ENCODE measurements around the gene DOCK1.
"Not testable (repeated sequence)": the region's sequence is repeated elsewhere in the genome, so short reads cannot be mapped to it uniquely, and the experiment has no call there.

DOCK1 gene

DNA sequence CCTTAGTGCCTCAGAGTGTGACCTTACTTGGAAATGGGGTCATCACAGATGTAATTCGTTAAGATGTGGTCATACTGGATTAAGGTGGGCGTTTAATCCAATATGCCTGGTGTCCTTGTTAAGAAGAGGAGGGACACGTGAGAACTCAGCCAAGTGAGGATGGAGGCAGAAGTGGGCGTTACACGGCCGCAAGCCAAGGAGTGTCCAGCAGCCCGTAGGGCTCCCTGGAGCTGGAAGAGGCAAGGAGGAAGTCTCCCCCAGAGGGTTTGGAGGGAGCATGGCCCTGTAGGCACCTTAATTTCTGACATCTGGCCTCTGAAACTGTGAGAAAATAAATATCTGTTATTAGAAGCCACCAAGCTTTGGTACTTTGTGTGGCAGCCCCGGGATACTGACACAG is 21.3 kb downstream of the DOCK1 start:
- DNase-seq (ENCODE audit: low read depth) = no peak

DNA sequence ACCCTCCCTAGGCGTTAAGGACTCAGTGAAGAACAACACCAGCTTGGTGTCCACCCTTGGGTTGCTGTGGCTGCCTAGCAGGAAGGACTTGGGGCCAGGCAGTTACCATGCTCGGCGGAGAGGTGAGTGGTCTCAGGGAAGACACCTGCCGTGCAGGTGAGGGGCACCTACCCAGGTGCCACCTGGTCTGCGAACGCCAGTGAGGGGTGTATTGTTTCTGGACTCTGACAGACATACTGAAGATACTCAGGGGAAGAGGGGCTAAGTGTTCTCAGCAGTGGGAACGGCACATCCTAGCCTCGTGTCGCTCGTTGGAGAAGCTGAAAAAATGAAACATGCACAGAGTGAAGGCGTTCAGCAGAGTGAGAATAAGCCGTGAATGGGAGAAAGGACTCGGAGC is 22.6 kb downstream of the DOCK1 start:
- DNase-seq (ENCODE audit: low read depth) = no peak

DNA sequence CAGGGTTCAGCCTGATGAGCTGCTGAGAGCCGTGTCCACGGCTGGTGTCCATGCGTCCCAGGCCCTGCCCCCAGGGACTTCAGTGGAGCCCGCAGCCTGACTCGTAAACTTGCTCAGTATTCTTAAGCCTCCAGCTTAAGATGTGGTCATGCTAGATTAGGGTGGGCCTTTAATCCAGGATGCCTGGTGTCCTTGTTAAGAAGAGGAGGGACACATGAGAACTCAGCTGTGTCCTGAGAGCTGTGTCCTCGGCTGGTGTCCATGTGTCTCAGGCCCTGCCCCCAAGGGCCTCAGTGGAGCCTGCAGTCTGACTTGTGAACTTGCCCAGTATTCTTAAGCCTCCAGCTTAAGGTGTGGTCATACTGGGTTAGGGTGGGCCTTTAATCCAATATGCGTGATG is 23.0 kb downstream of the DOCK1 start:
- DNase-seq (ENCODE audit: low read depth) = no peak

GRCh38 chr10:126929391-126929790 is 24.2 kb downstream of the DOCK1 start:
- no peak for DNase-seq (ENCODE audit: low read depth)

DNA sequence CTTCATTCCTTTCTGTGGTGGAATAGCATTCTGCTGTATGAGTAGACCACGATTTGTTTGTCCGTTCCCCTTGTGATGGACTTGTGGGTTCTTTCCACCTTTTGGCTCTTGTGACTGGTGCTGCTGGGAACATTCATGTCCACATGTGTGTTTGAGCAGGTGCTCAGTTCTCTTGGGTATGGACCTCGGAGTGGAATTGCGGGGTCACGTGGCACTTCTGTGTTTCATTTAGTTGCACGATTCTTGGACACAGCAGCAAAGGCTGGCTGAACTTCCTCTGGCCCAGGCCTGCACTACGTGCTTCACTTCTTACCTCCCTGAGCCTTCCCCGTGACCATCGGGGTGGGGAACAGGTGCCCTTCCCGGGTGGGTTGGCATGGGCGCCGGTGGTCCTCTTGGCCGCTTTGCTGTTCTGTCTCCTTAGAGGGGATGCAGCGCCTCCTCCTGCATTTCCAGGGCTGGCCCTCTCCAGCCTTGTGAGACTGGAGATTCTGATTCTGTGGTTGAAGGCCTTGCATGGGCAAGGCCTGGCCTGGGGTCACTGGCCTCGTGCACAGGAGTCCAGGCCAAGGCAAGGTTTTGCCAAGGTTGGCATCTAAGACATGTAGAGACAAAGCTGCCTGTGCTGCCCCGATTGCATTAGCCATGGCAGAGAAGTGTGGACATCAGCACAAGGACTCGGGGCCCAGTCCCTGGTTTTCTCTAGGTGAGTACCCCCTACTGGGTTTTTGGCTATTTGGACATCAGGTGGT is 25.1 kb downstream of the DOCK1 start:
- no peak for DNase-seq (ENCODE audit: low read depth)

DNA sequence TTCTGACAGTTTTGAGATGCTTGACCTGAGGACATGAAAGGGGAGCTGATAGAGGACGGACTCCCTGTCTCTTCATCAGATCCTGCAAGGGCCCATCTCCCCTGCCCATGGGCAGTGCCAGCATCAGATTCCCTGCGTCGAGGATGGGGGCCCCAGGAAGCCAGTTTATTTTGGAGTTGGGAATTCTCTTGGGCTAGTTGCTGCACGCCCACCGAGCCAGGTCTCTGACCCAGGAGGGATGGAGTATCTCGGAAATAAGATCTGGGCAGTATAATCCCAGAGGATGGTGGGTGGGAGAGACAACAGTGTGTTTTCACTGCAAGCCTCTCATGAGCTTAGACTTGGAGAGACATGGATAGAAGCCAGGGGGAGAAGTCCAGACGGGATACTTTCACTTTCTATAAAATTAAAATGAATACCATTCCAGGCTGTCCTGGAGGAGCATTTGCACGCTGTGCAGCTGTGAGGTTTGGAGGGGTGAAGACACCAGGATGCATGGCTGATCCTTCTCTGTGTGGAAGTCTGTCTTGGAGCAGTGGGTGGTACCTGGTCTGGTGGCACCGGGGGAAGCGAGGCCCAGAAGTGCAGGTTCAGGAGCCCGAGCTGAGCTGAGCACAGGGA is 25.8 kb downstream of the DOCK1 start:
- no peak for DNase-seq (ENCODE audit: low read depth)

GRCh38 chr10:126931544-126931943 is 26.3 kb downstream of the DOCK1 start:
- DNase-seq (ENCODE audit: low read depth) = no peak

GRCh38 chr10:126932516-126932915 is 27.3 kb downstream of the DOCK1 start:
- no peak for DNase-seq (ENCODE audit: low read depth)

DNA sequence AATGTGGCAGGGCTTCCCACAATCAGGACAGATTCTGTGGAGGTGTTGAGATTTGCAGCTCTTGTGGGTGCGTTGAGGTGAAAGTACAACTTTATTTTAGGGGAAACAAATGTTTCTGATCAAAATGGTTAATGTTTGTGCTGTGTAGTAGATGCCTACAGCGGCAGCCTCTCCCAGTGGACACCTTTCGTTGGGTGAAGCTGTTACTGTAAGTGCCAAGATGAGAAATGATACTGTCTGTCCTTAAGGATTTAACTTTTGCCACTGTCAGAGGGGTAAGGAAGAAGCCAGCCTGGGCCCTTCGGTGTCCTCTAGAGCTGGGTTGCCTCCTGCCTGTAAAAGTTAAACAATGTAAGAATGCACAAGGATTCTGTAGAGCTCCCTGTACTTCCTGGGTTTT is 27.9 kb downstream of the DOCK1 start:
- no peak for DNase-seq (ENCODE audit: low read depth)

- DNase-seq (ENCODE audit: low read depth) = no peak
These were observed 30.2 kb downstream of the DOCK1 start for GRCh38 chr10:126935263-126935946.

- DNase-seq (ENCODE audit: low read depth) = no peak
These were observed 31.8 kb downstream of the DOCK1 start for GRCh38 chr10:126937026-126937425.

DNA sequence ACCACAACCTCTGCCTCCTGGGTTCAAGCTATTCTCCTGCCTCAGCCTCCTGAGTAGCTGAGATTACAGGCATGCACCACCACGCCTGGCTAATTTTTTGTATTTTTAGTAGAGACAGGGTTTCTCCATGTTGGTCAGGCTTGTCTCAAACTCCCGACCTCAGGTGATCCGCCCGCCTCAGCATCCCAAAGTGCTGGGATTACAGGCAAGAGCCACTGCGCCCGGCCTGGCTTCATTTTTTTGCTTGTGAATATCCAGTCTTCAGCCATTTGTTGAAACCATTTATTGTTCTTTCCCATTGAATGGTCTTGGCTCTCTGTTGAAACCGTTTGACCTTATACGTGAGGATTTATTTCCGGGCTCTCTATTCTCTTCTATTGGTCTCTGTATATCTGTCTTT is 32.9 kb downstream of the DOCK1 start:
- not testable (repeated sequence) for DNase-seq (ENCODE audit: low read depth)

DNA sequence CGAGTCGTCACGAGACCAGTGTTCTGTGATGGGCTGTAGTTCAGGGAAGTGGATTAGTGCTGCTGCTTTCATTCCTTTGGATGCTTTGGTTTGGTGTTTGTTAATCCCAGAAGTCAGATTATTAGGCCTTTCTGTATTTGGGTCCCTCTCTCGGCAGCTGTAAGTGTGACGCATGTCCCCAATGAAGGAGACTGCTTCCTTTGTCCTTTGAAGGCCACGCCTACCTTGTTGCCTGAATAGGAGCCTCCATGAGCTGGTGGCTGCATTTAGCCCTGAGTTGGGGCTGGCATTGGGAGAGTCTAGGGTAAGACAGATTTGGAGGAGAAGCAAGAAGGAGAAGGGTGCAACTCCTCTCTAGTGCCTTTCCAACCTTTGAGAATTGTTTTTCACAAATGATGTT is 34.5 kb downstream of the DOCK1 start:
- no peak for DNase-seq (ENCODE audit: low read depth)

- no peak for DNase-seq (ENCODE audit: low read depth)
These were observed 35.6 kb downstream of the DOCK1 start for GRCh38 chr10:126940670-126941310.

GRCh38 chr10:126944191-126944590 is 39.0 kb downstream of the DOCK1 start:
- DNase-seq (ENCODE audit: low read depth) = no peak

GRCh38 chr10:126945351-126946030 is 40.3 kb downstream of the DOCK1 start:
- no peak for DNase-seq (ENCODE audit: low read depth)

- no peak for DNase-seq (ENCODE audit: low read depth)
These were observed 41.5 kb downstream of the DOCK1 start for GRCh38 chr10:126946746-126947145.

- DNase-seq (ENCODE audit: low read depth) = no peak
These were observed 43.3 kb downstream of the DOCK1 start for GRCh38 chr10:126948355-126949160.

- no peak for DNase-seq (ENCODE audit: low read depth)
These were observed 43.9 kb downstream of the DOCK1 start for GRCh38 chr10:126949161-126949503.

GRCh38 chr10:126950401-126951105 is 45.3 kb downstream of the DOCK1 start:
- no peak for DNase-seq (ENCODE audit: low read depth)

- DNase-seq (ENCODE audit: low read depth) = no peak
These were observed 48.7 kb downstream of the DOCK1 start for GRCh38 chr10:126953886-126954285.

Measured in HS-27A (cell line).